ENCODE data around the gene TMEM131L. TPM values are rescaled to one million over a fixed set of nuclear protein-coding genes. Genes with fewer than 3 reads are reported as not detected.
A peak's percentile ranks its signal among the peaks of the same experiment; 100 is the strongest.
"Not testable (repeated sequence)": the region's sequence is repeated elsewhere in the genome, so short reads cannot be mapped to it uniquely, and the experiment has no call there.

The TMEM131L gene
- total RNA-seq, 2 experiments from 2014 or later = 45.8 to 45.9 TPM

DNA sequence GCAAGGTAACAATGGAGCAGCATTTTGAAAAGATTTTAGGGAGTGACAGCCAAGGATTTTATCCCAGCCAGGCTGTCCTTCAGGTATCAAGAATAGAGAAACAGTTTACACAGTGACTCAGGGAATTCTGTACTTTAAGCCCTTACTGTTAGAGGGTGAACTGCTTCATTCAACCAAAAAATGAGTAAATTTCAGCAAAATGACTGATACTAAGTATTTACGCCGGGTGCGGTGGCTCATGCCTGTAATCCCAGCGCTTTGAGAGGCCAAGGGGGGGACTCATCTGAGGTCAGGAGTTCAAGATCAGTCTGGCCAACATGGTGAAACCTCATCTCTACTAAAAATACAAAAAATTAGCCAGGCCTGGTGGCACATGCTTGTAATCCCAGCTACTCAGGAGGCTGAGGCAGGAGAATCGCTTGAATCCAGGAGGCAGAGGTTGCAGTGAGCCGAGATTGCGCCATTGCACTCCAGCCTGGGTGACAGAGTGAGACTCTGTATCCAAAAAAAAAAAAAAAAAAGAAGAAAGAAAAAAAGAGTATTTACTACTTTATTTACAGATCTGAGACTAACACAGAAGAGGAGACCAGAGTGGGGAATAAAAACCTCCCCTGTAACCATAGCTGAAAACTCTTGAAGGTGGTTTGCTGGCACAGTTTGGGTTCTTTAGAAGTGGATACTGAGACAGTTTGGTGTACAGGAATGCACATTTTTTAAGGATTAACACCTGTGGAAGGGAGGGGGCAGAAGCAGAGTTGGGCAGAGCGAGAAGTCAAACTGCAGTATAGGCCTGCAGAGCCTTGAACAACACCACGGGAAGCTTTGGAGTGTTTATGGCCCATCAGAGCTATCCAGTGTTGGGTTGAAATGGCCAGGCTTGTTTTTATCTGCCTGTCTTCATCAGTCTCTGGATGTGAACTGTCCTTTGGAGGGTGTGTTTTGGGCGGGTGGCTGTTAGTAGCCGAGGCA is 40.5 kb downstream of the TMEM131L start:
- no peaks in the 10 kb centered on the region for H3K27me3 Mint-ChIP-seq
- intact Hi-C loops (cut with DNase I, micrococcal nuclease) = no loop called here
- H3K36me3 Mint-ChIP-seq (ENCODE audit: low read depth) = peaks cover 60% of the 10 kb centered on the region
- peaks cover 78% of the 10 kb centered on the region for H3K4me1 Mint-ChIP-seq
- ChIA-PET CTCF (interaction anchor here (1.2 kb wide), 1 partner anchor 17 kb away, joined by 3 read pairs; no protein-coding TSS in a partner anchor), POLR2A (no interaction called here)
- ATAC-seq = peak; percentile 28
- peak; percentile 46 for DNase-seq
- H3K27ac Mint-ChIP-seq = peak overlapping the region; percentile 24
- no peak overlapping the region for H3K4me3 Mint-ChIP-seq
- H3K9me3 Mint-ChIP-seq (ENCODE audit: low read depth) = peaks cover 7% of the 10 kb centered on the region

DNA sequence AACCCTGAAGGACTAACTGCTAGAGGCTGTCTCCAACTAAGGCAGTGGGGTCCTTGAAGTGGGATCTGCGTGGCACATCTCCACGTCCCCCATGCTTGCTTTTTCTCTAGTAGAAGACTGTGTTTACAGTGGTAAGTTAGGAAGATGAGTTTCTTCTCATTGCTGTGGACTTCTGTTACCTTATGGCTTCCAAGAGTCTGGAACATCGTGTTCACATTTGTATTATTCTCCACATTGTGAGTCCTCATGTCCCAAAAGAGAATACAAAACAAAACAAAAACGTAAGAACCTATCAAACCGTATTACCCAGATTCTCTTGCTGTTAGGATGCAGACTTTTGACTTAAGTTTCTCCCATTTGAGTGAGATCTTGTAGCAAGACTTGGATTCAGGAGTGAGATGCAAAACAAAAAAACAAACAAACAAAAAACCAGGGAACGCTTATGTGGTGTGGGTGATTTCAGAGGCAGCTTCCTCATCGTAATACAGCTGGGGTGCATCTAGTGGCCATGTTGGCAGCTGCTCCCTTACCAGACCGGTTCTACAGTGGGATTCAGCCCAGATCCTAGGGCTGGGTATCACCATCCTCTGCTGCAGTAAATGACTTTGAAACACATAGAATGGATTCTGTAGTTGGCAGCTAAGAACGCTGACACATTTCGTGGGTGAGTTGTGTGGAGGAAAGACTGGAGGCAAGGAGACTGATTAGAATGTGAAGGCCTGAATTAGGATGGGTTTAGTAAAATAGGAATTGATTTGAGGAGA is 41.3 kb downstream of the TMEM131L start:
- ChIA-PET CTCF (interaction anchor here (0.8 kb wide), 1 partner anchor 10 kb away, joined by 3 read pairs; no protein-coding TSS in a partner anchor), POLR2A (no interaction called here)
- DNase-seq (no peak), ATAC-seq (no peak)
- Mint-ChIP-seq H3K36me3 (ENCODE audit: low read depth) (peaks cover 65% of the 10 kb centered on the region), H3K27ac (peak overlapping the region; percentile 24), H3K27me3 (no peaks in the 10 kb centered on the region), H3K9me3 (ENCODE audit: low read depth) (peaks cover 7% of the 10 kb centered on the region), H3K4me1 (peaks cover 77% of the 10 kb centered on the region), H3K4me3 (no peak overlapping the region)
- intact Hi-C loops (cut with DNase I, micrococcal nuclease) = no loop called here

DNA sequence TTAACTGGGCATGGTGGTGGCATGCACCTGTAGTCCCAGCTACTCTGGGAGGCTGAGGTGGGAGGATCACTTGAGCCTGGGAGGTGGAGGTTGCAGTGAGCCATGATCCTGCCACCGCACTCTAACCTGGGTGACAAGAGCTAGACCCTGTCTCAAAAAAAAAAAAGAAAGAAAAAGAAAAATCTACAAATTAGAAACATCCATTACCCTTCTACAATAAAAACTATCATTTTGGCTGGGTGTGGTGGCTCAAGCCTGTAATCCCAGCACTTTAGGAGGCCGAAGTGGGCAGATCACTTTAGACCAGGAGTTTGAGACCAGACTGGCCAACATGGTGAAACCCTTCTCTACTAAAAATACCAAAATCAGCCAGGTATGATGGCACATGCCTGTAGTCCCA is 43.1 kb downstream of the TMEM131L start:
- H3K9me3 Mint-ChIP-seq (ENCODE audit: low read depth); H3K4me3 Mint-ChIP-seq; ATAC-seq; POLR2A ChIA-PET; intact Hi-C loops (cut with DNase I, micrococcal nuclease); DNase-seq; H3K27me3 Mint-ChIP-seq: not testable (repeated sequence)
- H3K4me1 Mint-ChIP-seq = peaks cover 81% of the 10 kb centered on the region
- peak overlapping the region; percentile 47 for H3K27ac Mint-ChIP-seq
- peaks cover 69% of the 10 kb centered on the region for H3K36me3 Mint-ChIP-seq (ENCODE audit: low read depth)
- CTCF ChIA-PET = interaction anchor here (0.5 to 2.2 kb wide), 3 partner anchors 11 to 79 kb away, joined by 3 to 5 read pairs (median 4); no protein-coding TSS in a partner anchor

DNA sequence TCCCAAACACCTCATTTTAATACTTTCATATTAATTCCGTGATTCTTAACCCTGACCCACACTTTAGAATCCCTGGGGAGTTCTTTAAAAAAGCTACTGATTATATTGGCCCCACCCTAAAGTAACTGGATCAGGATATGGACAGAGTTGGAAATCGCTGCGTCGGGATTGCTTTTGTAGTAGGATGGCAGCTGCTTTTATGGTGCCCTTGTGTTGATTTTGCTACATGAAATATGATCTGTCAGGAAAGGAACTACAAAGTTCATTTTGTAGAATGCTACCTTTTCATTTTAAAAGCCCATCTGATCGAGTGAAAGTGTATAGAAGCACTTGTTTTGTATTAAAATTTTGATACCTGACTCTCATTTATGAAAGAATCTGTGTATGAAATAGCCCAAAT is 43.6 kb downstream of the TMEM131L start:
- H3K9me3 Mint-ChIP-seq (ENCODE audit: low read depth) = peaks cover 7% of the 10 kb centered on the region
- H3K36me3 Mint-ChIP-seq (ENCODE audit: low read depth) = peaks cover 67% of the 10 kb centered on the region
- H3K4me3 Mint-ChIP-seq = no peak overlapping the region
- intact Hi-C loops (cut with DNase I, micrococcal nuclease) = no loop called here
- DNase-seq (no peak), ATAC-seq (no peak)
- peak overlapping the region; percentile 22 for H3K27ac Mint-ChIP-seq
- ChIA-PET POLR2A (no interaction called here), CTCF (interaction anchor here (1.0 to 2.2 kb wide), 2 partner anchors 11 to 80 kb away, joined by 4 to 5 read pairs; no protein-coding TSS in a partner anchor)
- H3K27me3 Mint-ChIP-seq = no peaks in the 10 kb centered on the region
- peaks cover 81% of the 10 kb centered on the region for H3K4me1 Mint-ChIP-seq

DNA sequence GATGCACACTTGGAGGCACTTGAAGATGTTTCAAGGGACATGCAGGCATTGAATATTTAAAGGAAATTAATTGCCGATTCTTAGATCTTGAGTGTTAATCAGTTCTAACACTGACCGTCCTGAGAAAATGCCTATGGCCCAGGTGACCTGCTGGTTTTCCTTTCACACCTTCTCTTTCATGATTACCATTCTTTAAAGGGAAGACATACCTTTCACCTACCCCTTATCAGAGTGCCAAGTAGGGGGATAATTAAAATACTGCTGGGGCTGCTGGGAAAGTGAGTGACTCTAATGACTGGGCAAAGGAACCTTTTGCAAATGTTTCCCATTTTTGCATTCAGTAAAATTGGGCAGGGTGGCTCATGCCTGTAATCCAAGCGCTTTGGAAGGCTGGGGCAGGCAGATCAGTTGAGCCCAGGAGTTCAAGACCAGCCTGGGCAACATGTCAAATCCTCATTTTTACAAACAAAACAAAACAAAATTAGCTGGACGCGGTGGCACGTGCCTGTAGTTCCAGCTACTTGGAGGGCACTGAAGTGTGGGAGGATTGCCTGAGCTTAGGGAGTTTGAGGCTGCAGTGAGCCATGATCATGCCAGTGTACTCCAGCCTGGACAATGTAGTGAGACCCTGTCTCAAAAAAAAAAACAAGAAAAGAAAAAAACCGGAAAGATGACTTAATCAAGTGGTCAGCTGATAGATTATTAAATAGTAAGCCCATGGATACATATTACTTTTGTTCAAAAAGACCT is 44.3 kb downstream of the TMEM131L start:
- ChIA-PET CTCF (interaction anchor here (1.0 to 2.2 kb wide), 2 partner anchors 12 to 18 kb away, joined by 3 to 5 read pairs; no protein-coding TSS in a partner anchor), POLR2A (no interaction called here)
- no peak overlapping the region for H3K4me3 Mint-ChIP-seq
- no peaks in the 10 kb centered on the region for H3K27me3 Mint-ChIP-seq
- ATAC-seq = no peak
- peaks cover 7% of the 10 kb centered on the region for H3K9me3 Mint-ChIP-seq (ENCODE audit: low read depth)
- H3K27ac Mint-ChIP-seq = peak overlapping the region; percentile 67
- peaks cover 64% of the 10 kb centered on the region for H3K36me3 Mint-ChIP-seq (ENCODE audit: low read depth)
- intact Hi-C loops (cut with DNase I, micrococcal nuclease) = no loop called here
- peaks cover 81% of the 10 kb centered on the region for H3K4me1 Mint-ChIP-seq
- no peak for DNase-seq

DNA sequence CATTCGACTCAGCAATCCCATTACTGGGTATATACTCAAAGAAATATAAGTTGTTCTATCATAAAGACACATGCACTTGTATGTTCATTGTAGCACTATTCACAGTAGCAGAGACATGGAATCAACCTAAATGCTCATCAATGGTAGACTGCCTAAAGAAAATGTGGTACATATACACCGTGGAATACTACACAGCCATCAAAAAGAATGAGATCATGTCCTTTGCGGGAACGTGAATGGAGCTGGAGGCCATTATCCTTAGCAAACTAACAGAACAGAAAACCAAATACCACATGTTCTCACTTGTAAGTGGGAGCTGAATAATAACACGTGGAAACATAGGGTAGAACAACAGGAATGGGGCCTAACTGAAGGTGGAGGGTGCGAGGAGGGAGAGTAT is 44.9 kb downstream of the TMEM131L start:
- Mint-ChIP-seq H3K4me1 (peaks cover 76% of the 10 kb centered on the region), H3K36me3 (ENCODE audit: low read depth) (peaks cover 57% of the 10 kb centered on the region), H3K27ac (peak overlapping the region; percentile 33), H3K4me3 (no peak overlapping the region), H3K27me3 (no peaks in the 10 kb centered on the region), H3K9me3 (ENCODE audit: low read depth) (peaks cover 7% of the 10 kb centered on the region)
- POLR2A ChIA-PET = no interaction called here
- ATAC-seq (no peak), DNase-seq (no peak)
- intact Hi-C loops (cut with DNase I, micrococcal nuclease) = no loop called here
- CTCF ChIA-PET = interaction anchor here (1.0 to 2.2 kb wide), 2 partner anchors 13 to 19 kb away, joined by 3 to 5 read pairs; no protein-coding TSS in a partner anchor

DNA sequence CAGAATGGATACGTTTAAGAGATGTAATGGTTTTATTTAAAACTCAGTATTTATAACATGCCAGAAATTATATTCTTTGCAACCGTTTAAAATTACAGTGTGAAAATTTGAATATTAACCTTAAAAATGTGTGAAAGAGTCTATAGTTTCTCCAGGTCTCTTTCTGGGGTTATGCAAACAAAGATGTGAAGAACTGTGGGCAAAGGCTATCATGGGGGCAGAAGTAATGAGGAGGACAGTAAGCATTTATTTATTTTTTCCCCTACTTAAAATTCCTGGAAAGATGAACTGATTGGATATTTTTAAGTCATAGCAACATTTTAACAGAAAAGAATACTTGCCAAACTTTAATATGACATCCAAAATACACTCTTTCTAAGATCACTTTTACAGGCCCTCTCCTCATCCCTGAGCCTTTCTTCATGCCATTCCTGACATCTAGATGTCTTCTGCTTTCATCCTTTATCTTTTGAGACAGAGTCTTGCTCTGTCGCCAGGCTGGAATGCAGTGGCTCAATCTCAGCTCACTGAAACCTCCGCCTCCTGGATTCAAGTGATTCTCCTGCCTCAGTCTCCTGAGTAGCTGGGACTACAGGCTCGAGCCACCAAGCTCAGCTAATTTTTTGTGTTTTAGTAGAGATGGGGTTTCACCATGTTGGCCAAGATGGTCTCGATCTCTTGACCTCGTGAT is 46.1 kb downstream of the TMEM131L start:
- no peaks in the 10 kb centered on the region for H3K27me3 Mint-ChIP-seq
- POLR2A ChIA-PET = interaction anchor here (1.1 kb wide), 1 partner anchor 14 kb away, joined by 3 read pairs; no protein-coding TSS in a partner anchor
- H3K4me1 Mint-ChIP-seq = peaks cover 70% of the 10 kb centered on the region
- H3K36me3 Mint-ChIP-seq (ENCODE audit: low read depth) = peaks cover 51% of the 10 kb centered on the region
- H3K27ac Mint-ChIP-seq = peak overlapping the region; percentile 71
- intact Hi-C loops (cut with DNase I, micrococcal nuclease) = loop anchor here in 1 of 2 experiments (2.0 kb wide), 1 partner anchor 14 kb away; no protein-coding TSS in a partner anchor
- no peak for DNase-seq
- H3K4me3 Mint-ChIP-seq = no peak overlapping the region
- H3K9me3 Mint-ChIP-seq (ENCODE audit: low read depth) = peaks cover 7% of the 10 kb centered on the region
- no peak for ATAC-seq
- CTCF ChIA-PET = interaction anchor here (1.0 to 3.4 kb wide), 3 partner anchors 10 to 14 kb away, joined by 4 to 14 read pairs (median 4); no protein-coding TSS in a partner anchor

DNA sequence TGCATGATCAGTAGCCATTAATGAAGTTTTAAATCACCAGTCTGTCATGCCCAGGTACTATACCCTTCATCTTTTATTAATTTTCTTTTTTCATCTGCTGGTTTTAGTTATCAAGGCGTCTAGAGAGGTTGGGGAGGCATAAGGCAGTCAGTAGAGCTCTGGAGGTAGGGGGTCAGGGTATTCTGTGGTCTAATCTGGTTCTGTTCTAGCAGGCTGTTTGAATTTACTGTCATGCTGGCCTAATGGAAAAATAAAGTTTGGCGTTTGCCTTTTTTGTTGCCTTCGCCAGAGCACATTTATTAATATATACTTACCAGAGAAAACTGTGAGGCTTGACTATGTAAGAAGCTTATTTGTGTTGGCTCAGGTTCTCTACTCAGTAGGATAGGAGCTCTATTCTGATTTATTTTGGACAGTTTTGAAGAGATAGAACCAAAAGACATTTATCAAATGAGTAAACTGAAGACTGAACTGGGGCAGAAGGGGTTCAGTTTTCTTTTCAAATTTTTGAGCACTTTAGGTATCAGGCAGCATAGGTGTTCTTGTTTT is 46.9 kb downstream of the TMEM131L start:
- no peak for DNase-seq
- H3K27ac Mint-ChIP-seq = peak overlapping the region; percentile 71
- H3K36me3 Mint-ChIP-seq (ENCODE audit: low read depth) = peaks cover 50% of the 10 kb centered on the region
- H3K4me1 Mint-ChIP-seq = peaks cover 70% of the 10 kb centered on the region
- ATAC-seq = peak; percentile 30
- POLR2A ChIA-PET = interaction anchor here (1.1 kb wide), 1 partner anchor 15 kb away, joined by 3 read pairs; no protein-coding TSS in a partner anchor
- no peak overlapping the region for H3K4me3 Mint-ChIP-seq
- H3K27me3 Mint-ChIP-seq = no peaks in the 10 kb centered on the region
- CTCF ChIA-PET = interaction anchor here (1.0 to 3.4 kb wide), 3 partner anchors 9 to 15 kb away, joined by 4 to 14 read pairs (median 4); no protein-coding TSS in a partner anchor
- peaks cover 7% of the 10 kb centered on the region for H3K9me3 Mint-ChIP-seq (ENCODE audit: low read depth)
- intact Hi-C loops (cut with DNase I, micrococcal nuclease) = loop anchor here in 1 of 2 experiments (2.0 kb wide), 1 partner anchor 14 kb away; no protein-coding TSS in a partner anchor

DNA sequence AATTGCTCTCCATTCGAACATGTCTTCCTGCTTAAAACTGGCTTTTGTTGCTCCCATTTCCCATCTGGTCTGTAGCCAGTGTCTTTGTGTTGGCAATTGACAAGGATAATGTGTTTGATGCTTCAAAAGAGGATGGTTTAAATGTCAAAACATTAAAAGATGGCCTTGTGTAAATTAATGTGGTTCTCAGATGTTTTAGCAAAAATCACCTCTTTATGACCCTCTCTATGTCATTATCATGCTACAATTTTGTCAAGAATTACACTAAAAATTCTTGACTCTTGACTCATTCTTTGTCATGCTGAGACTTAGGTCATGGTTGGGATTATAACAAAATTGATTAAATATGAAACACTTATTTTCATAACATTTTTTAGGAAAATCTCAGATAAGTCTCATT is 47.4 kb downstream of the TMEM131L start:
- no peaks in the 10 kb centered on the region for H3K27me3 Mint-ChIP-seq
- H3K4me3 Mint-ChIP-seq = no peak overlapping the region
- H3K4me1 Mint-ChIP-seq = peaks cover 72% of the 10 kb centered on the region
- peak; percentile 53 for ATAC-seq
- H3K9me3 Mint-ChIP-seq (ENCODE audit: low read depth) = peaks cover 7% of the 10 kb centered on the region
- no peak for DNase-seq
- ChIA-PET CTCF (interaction anchor here (0.7 to 3.4 kb wide), 6 partner anchors 9 to 167 kb away, joined by 3 to 14 read pairs (median 4); no protein-coding TSS in a partner anchor), POLR2A (interaction anchor here (1.1 kb wide), 1 partner anchor 15 kb away, joined by 3 read pairs; no protein-coding TSS in a partner anchor)
- H3K36me3 Mint-ChIP-seq (ENCODE audit: low read depth) = peaks cover 51% of the 10 kb centered on the region
- H3K27ac Mint-ChIP-seq = peak overlapping the region; percentile 90
- intact Hi-C loops (cut with DNase I, micrococcal nuclease) = loop anchor here in 1 of 2 experiments (2.0 kb wide), 1 partner anchor 15 kb away; no protein-coding TSS in a partner anchor
